HFFc6 (cell line): ENCODE data around the gene FBXO47. TPM values are rescaled to one million over a fixed set of nuclear protein-coding genes. Genes with fewer than 3 reads are reported as not detected.

ENCODE experiments used
- DNase-seq: peaks from one replicate; pipeline ENCODE4 v3.0.0-alpha.2; 2018
- H3K27ac Mint-ChIP-seq: 2 replicates; pipeline ENCODE4 v1.8.0; 2020; ENCODE audit warnings: mild to moderate bottlenecking, mixed read lengths
- H3K27me3 Mint-ChIP-seq: 2 replicates; pipeline ENCODE4 v1.8.0; 2021; ENCODE audit warnings: mild to moderate bottlenecking, moderate library complexity, mixed read lengths; ENCODE audit not compliant: insufficient read depth
- H3K36me3 Mint-ChIP-seq: 2 replicates; pipeline ENCODE4 v1.8.0; 2021; ENCODE audit warnings: low read depth, mixed read lengths
- H3K4me1 Mint-ChIP-seq: 2 replicates; pipeline ENCODE4 v1.8.0; 2020; ENCODE audit warnings: low read depth, mixed read lengths
- H3K4me3 Mint-ChIP-seq: 2 replicates; pipeline ENCODE4 v1.8.0; 2020; ENCODE audit warnings: mild to moderate bottlenecking, moderate library complexity, mixed read lengths
- H3K9me3 Mint-ChIP-seq: 2 replicates; pipeline ENCODE4 v1.8.0; 2020; ENCODE audit warnings: mild to moderate bottlenecking, mixed read lengths
- total RNA-seq, 6 experiments: library from RNA; stranded (reverse); fragmentation: NEBNext Ultra II Directional; extraction: Animal tissue kit (Norgen Biotek cat#: 25700); gene quantifications; 2 replicates in 1 of 6; 3 replicates in 5 of 6; pipeline ENCODE4 v1.2.3, GENCODE V29; 2021
- TF ChIP-seq, protein P1 (sequence below): fragments of 200-600 bp; sonication (generic); IDR thresholded peaks from 2 replicates; pipeline ENCODE4 v1.5.0; 2021; ENCODE audit warnings: antibody characterized with exemption, mild to moderate bottlenecking

FBXO47 gene
- total RNA-seq, 6 experiments from 2014 or later = not detected

DNA sequence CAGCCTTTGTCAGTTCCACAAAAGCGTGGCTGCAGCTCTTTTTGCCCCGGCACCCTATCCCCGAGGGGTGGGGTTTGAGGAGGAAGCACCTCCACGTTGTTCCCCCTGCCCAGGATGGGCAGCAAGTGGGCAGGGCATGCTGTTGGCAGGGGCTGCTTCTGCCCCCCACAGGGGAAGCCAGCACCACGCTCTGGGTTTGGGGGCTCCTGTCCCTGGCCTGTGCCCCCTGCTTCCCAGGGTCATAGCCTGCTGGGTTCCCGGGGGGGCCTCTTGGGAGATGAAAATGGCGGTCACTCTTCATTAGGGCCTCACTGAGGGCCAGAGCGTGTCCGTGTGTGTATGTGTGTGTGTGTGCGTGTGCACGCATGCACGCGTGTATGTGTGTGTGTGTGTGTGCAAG lies 74.6 kb downstream of the FBXO47 start:
- DNase-seq = no peak
- H3K9me3 Mint-ChIP-seq = no peaks in the 10 kb centered on the region
- no peak overlapping the region for H3K27ac Mint-ChIP-seq
- TF ChIP-seq, protein P1, sequence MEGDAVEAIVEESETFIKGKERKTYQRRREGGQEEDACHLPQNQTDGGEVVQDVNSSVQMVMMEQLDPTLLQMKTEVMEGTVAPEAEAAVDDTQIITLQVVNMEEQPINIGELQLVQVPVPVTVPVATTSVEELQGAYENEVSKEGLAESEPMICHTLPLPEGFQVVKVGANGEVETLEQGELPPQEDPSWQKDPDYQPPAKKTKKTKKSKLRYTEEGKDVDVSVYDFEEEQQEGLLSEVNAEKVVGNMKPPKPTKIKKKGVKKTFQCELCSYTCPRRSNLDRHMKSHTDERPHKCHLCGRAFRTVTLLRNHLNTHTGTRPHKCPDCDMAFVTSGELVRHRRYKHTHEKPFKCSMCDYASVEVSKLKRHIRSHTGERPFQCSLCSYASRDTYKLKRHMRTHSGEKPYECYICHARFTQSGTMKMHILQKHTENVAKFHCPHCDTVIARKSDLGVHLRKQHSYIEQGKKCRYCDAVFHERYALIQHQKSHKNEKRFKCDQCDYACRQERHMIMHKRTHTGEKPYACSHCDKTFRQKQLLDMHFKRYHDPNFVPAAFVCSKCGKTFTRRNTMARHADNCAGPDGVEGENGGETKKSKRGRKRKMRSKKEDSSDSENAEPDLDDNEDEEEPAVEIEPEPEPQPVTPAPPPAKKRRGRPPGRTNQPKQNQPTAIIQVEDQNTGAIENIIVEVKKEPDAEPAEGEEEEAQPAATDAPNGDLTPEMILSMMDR = no peak
- H3K27me3 Mint-ChIP-seq = peaks cover 2% of the 10 kb centered on the region
- peaks cover 14% of the 10 kb centered on the region; the same call in 1 of the 2 replicates for H3K36me3 Mint-ChIP-seq
- H3K4me3 Mint-ChIP-seq = no peak overlapping the region
- H3K4me1 Mint-ChIP-seq = peaks cover 13% of the 10 kb centered on the region

DNA sequence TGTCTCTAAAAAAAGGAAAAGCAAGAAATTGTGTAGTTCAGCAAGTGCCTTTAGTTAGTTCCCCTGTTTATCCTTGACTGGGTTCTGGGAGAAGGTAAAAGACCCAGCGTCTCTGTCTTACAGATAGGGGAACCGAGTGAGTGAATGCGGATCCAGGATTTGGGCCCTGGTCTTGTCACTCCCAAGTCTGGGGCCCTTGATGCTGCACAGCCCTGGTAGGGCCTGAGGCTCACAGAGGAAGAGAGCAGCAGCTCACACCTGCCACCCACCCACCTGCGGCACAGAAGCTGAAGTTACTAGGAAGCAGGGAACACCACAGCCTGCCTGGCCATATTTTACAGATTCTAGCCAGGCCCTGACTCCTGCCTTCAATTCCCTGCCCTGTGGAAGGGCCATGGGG lies 75.1 kb downstream of the FBXO47 start:
- Mint-ChIP-seq H3K36me3 (peaks cover 14% of the 10 kb centered on the region; the same call in 1 of the 2 replicates), H3K27me3 (peaks cover 2% of the 10 kb centered on the region), H3K4me3 (no peak overlapping the region), H3K9me3 (no peaks in the 10 kb centered on the region), H3K4me1 (peaks cover 10% of the 10 kb centered on the region; the same call in 1 of the 2 replicates), H3K27ac (peak overlapping the region; percentile 48; the same call in 1 of the 2 replicates)
- TF ChIP-seq, protein P1 = no peak
- DNase-seq = no peak

DNA sequence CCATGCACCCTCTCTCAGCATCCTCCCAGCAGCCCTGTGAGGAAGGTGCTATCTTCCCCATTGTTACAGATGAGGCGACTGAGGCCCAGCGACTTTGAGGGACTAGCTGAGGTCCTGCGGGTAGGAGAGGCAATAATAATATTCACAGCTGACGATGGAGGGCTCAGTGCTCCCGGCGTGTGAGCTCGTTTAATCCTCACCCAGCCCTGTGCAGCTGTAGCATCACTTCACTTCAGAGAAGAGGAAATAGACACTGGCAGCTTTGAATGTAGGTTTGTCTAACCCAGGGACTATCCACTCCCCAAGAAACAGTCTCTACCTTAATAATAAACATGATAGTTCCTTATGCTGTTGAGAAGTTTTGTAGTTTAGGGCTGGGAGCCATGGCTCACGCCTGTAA lies 75.8 kb downstream of the FBXO47 start:
- DNase-seq = no peak
- Mint-ChIP-seq H3K36me3 (peaks cover 14% of the 10 kb centered on the region; the same call in 1 of the 2 replicates), H3K4me1 (peaks cover 16% of the 10 kb centered on the region)

DNA sequence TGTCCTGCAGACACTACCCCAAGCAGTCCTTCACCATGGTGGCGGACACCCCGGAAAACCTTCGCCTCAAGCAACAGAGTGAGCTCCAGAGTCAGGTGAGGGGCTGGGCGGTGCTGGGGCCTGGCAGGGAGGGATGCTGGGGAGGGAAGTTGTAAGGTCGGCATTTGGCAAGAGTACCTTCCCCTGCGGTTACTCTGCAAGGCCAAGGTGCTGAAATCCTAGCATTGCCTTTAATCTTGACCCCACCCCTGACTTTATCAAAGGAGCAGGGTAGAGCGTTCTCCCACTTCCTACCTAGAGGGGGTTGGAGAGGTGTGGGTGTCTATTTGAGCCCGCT lies 76.8 kb downstream of the FBXO47 start:
- peaks cover 27% of the 10 kb centered on the region for H3K4me1 Mint-ChIP-seq
- TF ChIP-seq, protein P1 = no peak
- H3K4me3 Mint-ChIP-seq = no peak overlapping the region

More for the DNA sequence above, 75.8 kb downstream of the FBXO47 start:
- Mint-ChIP-seq H3K9me3 (no peaks in the 10 kb centered on the region), H3K27me3 (peaks cover under 1% of the 10 kb centered on the region), H3K27ac (peak overlapping the region; percentile 48; the same call in 1 of the 2 replicates), H3K4me3 (no peak overlapping the region)
- TF ChIP-seq, protein P1 = no peak

DNA sequence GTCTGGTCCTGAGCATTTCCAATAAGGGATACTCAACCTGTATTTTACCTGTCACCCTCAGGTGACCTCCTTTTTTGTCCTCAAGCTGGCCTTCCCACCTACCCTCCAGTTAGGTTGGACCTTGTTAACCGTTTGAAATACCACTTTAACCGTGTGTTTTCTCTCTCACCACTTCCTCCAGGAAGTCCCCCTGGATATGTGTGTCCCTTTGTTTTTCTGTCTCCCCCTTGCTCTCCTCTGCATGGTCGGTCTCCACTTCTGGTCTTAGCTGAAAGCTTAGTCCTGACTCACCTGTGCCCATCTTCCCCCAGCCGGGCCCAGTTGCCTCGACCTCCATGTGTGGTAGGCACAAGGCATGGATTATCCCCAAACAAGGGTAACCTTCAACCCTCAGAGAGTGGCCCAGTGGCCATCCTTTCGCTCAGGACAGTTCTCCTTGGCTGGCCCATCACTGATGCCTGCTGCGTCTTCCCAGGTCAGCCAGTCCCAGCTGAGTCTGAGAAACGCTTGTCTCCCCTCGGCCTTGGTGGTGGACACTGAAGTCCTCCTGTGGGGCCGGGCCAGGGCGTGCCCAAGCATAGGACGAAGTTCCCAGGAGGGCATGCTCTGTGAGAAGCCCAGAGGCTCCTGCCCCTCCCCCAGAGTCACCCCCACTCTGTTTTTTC lies 77.3 kb downstream of the FBXO47 start:
- H3K9me3 Mint-ChIP-seq = no peaks in the 10 kb centered on the region
- peaks cover 19% of the 10 kb centered on the region for H3K36me3 Mint-ChIP-seq
- TF ChIP-seq, protein P1 = no peak
- H3K4me3 Mint-ChIP-seq = no peak overlapping the region
- no peak for DNase-seq
- peak overlapping the region; percentile 21; the same call in 1 of the 2 replicates for H3K27ac Mint-ChIP-seq
- peaks cover 32% of the 10 kb centered on the region for H3K4me1 Mint-ChIP-seq
- H3K27me3 Mint-ChIP-seq = no peaks in the 10 kb centered on the region; the same call in 1 of the 2 replicates

More for the DNA sequence above, 76.8 kb downstream of the FBXO47 start:
- DNase-seq = no peak
- Mint-ChIP-seq H3K27me3 (no peaks in the 10 kb centered on the region; the same call in 1 of the 2 replicates), H3K27ac (0 out of 2 replicates have a peak overlapping the region, but pooled peaks have one; percentile 21), H3K9me3 (no peaks in the 10 kb centered on the region), H3K36me3 (peaks cover 19% of the 10 kb centered on the region)
